ENCODE results near the gene CEP97. TPM values are rescaled to one million over a fixed set of nuclear protein-coding genes. Genes with fewer than 3 reads are reported as not detected.

The CEP97 gene
- total RNA-seq, 6 experiments from 2014 or later: 10.6 to 17.4 (median 14.0) TPM

DNA sequence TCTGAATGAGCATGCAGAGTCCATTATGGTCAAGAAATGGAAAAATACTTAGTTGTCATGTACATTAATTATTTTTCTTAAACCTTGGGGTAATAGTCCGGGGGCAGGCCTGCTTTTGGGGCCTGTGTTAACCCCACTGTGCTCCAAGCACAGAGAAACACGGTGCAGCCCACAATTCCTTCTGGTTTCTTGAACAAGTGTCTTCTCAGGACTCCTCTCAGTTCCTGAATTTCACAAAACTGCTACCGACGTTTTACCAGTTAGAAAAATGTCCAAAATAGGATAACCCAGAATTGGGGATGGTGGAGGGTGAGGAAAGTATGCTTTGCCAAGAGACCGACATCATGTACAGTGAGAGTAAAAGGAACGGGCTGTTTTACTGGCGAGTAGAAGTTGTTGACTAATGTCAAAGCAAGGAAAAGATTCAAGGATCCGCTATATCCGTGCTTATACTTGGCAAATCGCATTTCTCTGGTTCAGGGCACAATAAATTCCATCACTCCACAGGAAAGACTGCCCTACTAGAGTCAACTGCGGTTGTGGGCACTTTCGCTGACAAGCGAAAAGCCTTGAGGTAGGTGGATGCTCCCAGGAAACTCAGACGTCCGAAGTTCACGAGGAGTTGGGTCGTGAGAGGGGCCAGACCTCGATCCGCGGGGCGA, 54.1 kb downstream of the CEP97 start:
- TF ChIP-seq CTCF (IDR thresholded peaks at IDR 0.05): no peak
- Mint-ChIP-seq H3K9me3 (no peaks in the 10 kb centered on the region), H3K4me1 (ENCODE audit: low read depth) (peaks cover 33% of the 10 kb centered on the region), H3K36me3 (ENCODE audit: low read depth) (peaks cover 4% of the 10 kb centered on the region), H3K27me3 (ENCODE audit: insufficient read depth) (peaks cover 2% of the 10 kb centered on the region; the same call in 1 of the 2 replicates), H3K27ac (peak overlapping the region; percentile 77), H3K4me3 (peak overlapping the region; percentile 96)
- DNase-seq: no peak

DNA sequence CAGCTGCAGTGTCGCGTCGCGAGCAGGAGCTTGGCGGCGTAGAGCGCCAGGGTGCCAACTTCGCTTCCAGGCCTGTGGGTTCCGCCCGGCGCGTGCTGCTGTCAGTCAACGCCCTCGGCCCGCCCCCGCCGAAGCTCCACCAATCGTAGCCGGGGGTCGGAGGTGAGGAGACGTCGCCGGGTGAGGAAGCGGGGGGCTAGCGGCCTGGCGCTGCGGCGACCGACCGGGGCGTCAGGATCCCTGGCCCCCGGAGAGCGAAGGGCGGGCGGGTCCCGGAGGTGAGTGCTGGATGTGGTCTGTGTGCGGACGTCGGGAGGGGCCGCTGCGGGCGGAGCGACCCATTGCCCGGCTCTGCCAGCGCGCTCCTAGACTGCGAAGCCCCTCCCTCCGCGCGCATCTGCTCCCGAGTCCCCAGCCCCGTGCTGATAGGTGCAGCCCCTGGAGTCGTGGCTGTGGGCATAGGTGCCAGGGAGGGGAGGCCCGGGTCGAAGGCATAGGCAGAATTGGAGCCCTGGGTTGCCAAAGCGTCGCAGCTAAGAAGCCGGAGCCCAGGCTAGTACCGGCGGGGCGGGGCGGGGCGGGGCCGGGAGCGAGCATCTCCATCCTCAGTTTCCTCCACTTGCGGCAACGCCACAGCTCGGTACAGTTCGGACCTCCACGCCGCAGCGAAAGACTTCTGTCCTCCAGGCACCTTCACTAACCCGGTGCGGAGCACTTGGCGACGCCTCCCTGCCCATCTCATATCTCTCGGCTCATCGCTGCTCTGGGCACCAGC, 54.8 kb downstream of the CEP97 start, which contains the start of gene NXPE3:
Gene NXPE3, plus strand, starts transcription at position 165 of the 775 bp plus-strand sequence. CDS start 6,386 bp downstream, outside the sequence.
- TF ChIP-seq CTCF (IDR thresholded peaks at IDR 0.05): no peak
- peaks cover 2% of the 10 kb centered on the region; the same call in 1 of the 2 replicates for H3K27me3 Mint-ChIP-seq (ENCODE audit: insufficient read depth)
- peaks cover 11% of the 10 kb centered on the region for H3K36me3 Mint-ChIP-seq (ENCODE audit: low read depth)
- peak within 1 kb of the TSS; percentile 77 for H3K27ac Mint-ChIP-seq
- H3K9me3 Mint-ChIP-seq: no peaks in the 10 kb centered on the region
- DNase-seq: peak; percentile 70
- H3K4me1 Mint-ChIP-seq (ENCODE audit: low read depth): peaks cover 40% of the 10 kb centered on the region
- peak within 1 kb of the TSS; percentile 96 for H3K4me3 Mint-ChIP-seq

DNA sequence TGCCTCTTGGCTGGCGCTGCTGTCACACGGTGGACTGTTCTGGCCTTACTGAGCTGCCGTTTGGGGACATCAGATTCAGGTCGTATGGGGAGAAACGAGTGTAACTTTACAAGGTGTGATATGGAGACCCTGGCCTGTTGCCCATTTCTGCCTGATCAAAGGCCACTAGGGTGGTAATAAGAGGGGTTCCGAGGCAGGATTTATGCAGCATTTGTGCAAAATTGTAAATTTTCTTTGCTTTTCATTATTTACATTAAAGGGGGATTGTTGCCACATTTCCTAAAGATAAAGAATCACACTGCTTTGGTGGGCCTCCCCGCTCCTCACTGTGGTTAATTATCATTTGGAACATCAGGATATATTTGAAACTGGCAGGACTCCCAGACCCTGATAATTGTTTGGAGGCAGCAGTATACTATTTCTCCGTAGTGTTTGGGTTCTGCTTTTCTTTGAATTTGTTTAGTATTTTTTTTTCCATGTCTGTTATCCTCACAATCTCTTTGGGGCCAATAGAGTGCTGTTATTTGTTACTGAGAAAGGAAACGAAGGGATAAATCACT, 55.5 kb downstream of the CEP97 start:
- Mint-ChIP-seq H3K9me3 (no peaks in the 10 kb centered on the region), H3K27ac (peak overlapping the region; percentile 77), H3K27me3 (ENCODE audit: insufficient read depth) (peaks cover 2% of the 10 kb centered on the region; the same call in 1 of the 2 replicates), H3K4me3 (peak overlapping the region; percentile 96), H3K4me1 (ENCODE audit: low read depth) (peaks cover 43% of the 10 kb centered on the region), H3K36me3 (ENCODE audit: low read depth) (peaks cover 14% of the 10 kb centered on the region)
- no peak for TF ChIP-seq CTCF (IDR thresholded peaks at IDR 0.05)
- DNase-seq: no peak

DNA sequence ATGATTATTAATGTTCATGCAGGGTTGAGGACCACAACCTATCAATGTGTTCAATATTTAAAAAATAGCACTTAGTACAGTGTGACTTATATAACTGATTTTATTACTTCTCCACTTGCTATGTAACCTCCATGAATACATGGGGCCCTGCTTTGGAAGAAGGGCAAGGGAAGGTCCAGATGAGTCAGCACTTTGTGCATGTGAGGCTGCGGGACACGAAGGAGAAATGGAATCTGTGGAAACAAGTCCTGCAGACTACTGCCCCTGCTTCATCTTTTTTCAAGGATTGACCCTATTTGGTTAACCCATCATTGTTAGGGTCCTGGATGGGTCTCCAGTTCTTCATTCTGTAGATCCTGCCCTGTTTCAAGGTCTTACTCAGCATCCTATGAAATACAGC, 56.2 kb downstream of the CEP97 start:
- peaks cover 43% of the 10 kb centered on the region for H3K4me1 Mint-ChIP-seq (ENCODE audit: low read depth)
- H3K4me3 Mint-ChIP-seq: peak overlapping the region; percentile 96
- H3K27me3 Mint-ChIP-seq (ENCODE audit: insufficient read depth): peaks cover 2% of the 10 kb centered on the region; the same call in 1 of the 2 replicates
- TF ChIP-seq CTCF (IDR thresholded peaks at IDR 0.05): no peak
- peak; percentile 86 for DNase-seq
- H3K9me3 Mint-ChIP-seq: no peaks in the 10 kb centered on the region
- peaks cover 20% of the 10 kb centered on the region for H3K36me3 Mint-ChIP-seq (ENCODE audit: low read depth)
- peak overlapping the region; percentile 77 for H3K27ac Mint-ChIP-seq

- DNase-seq: no peak
- Mint-ChIP-seq H3K9me3 (no peaks in the 10 kb centered on the region), H3K27ac (peak overlapping the region; percentile 77), H3K27me3 (ENCODE audit: insufficient read depth) (peaks cover 2% of the 10 kb centered on the region; the same call in 1 of the 2 replicates), H3K4me1 (ENCODE audit: low read depth) (peaks cover 43% of the 10 kb centered on the region), H3K36me3 (ENCODE audit: low read depth) (peaks cover 25% of the 10 kb centered on the region), H3K4me3 (peak overlapping the region; percentile 96)
- no peak for TF ChIP-seq CTCF (IDR thresholded peaks at IDR 0.05)
These were observed 56.8 kb downstream of the CEP97 start for GRCh38 chr3:101781166-101781565.

All from HFFc6 (cell line).